Epithelial cell of esophagus (primary cell): Measurements from ENCODE around the gene ZMYM4.
A peak's percentile ranks its signal among the peaks of the same experiment; 100 is the strongest.

Experiments used
- DNase-seq: peaks from one replicate; pipeline ENCODE4 v3.0.0; 2010; ENCODE audit warnings: low read depth
- H3K4me3 ChIP-seq: 2 replicates; pipeline ENCODE4 v1.5.1; 2011; ENCODE audit warnings: mild to moderate bottlenecking, low read length, control low read depth
- CTCF ChIP-seq: IDR thresholded peaks from 2 replicates; pipeline ENCODE4 v1.5.1; 2011; ENCODE audit warnings: low read depth, mild to moderate bottlenecking, low read length, control low read depth, inconsistent platforms; ENCODE audit not compliant: insufficient read depth; ENCODE audit errors: missing control alignments

Gene ZMYM4

GRCh38 chr1:35284852-35285251 lies 16.3 kb downstream of the ZMYM4 start:
- H3K4me3 ChIP-seq: no peak overlapping the region
- TF ChIP-seq CTCF: no peak
- no peak for DNase-seq

- no peak for TF ChIP-seq CTCF
- no peak for DNase-seq
- H3K4me3 ChIP-seq: no peak overlapping the region
Measured at GRCh38 chr1:35285771-35286606, 17.5 kb downstream of the ZMYM4 start.

GRCh38 chr1:35287807-35288640 lies 19.5 kb downstream of the ZMYM4 start:
- TF ChIP-seq CTCF: no peak
- H3K4me3 ChIP-seq: no peak overlapping the region
- DNase-seq: peak; percentile 52

DNA sequence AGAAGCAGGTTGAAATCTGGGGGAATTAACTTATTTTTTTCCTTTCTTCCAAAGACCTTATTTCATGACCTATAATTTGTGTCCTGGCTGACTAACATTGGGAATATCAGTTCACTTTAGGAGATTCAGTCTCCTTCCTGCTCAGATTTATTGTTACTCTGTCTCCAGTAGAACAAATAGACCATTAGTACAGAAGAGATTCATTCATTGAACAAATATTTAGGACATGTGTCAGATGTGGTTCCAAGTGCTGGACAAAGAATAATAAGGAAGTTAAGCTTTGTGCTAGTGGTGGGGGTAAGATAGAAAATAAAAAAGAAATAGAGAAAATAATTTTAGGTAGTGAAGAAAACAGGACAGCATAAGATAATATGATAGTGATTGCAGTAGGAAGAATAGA lies 20.3 kb downstream of the ZMYM4 start:
- TF ChIP-seq CTCF: no peak
- no peak overlapping the region for H3K4me3 ChIP-seq
- peak; percentile 23 for DNase-seq

DNA sequence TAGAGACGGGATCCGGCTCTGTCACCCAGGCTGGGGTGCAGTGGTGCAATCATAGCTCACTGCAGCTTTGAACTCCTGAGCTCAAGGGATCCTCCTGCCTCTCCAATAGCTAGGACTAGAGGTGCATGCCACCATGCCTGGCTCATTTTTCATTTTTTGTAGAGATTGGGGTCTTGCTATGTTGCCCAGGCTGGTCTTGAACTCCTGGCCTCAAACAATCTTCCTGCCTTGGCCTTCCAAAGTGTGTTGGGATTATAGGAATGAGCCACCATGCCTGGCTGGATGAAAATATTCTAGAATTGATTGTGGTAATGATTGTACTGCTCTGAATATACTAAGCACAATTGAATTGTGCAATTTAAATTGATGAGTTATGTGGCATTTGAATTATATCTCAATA lies 21.9 kb downstream of the ZMYM4 start:
- DNase-seq: no peak
- H3K4me3 ChIP-seq: no peak overlapping the region
- no peak for TF ChIP-seq CTCF

- TF ChIP-seq CTCF: no peak
- no peak overlapping the region for H3K4me3 ChIP-seq
- DNase-seq: no peak
Measured at GRCh38 chr1:35294809-35295208, 26.3 kb downstream of the ZMYM4 start.
